ENCODE data around the gene GPC3.

DNA sequence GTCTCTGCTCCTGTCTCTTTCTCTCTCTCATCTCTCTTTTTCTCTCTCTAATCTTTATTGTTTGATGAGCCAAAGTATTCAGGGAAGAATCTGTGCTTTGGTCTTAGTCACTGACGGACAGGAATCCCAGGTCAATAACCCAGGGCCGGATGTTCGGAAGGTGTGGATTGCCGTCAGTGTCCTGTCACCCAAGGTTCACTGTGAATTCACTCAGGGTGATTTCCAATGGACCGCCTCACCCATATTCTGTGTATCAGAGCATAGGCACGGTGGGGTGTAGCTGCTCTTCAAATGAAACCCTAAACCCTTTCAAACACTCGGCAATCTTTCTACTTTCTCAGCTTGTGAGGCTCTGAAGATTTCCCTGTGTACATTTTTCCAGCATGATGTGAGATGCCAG, 425.5 kb downstream of the GPC3 start:
- no peak for TF ChIP-seq RFX5 (IDR thresholded peaks at IDR 0.05; ENCODE audit: low read depth, low read length)
- TF ChIP-seq, protein P1, sequence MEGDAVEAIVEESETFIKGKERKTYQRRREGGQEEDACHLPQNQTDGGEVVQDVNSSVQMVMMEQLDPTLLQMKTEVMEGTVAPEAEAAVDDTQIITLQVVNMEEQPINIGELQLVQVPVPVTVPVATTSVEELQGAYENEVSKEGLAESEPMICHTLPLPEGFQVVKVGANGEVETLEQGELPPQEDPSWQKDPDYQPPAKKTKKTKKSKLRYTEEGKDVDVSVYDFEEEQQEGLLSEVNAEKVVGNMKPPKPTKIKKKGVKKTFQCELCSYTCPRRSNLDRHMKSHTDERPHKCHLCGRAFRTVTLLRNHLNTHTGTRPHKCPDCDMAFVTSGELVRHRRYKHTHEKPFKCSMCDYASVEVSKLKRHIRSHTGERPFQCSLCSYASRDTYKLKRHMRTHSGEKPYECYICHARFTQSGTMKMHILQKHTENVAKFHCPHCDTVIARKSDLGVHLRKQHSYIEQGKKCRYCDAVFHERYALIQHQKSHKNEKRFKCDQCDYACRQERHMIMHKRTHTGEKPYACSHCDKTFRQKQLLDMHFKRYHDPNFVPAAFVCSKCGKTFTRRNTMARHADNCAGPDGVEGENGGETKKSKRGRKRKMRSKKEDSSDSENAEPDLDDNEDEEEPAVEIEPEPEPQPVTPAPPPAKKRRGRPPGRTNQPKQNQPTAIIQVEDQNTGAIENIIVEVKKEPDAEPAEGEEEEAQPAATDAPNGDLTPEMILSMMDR (conservative IDR thresholded peaks at IDR 0.05; ENCODE audit: low read depth, low read length): no peak
- no peak for TF ChIP-seq CEBPB (IDR thresholded peaks at IDR 0.05; ENCODE audit: low read depth, low read length)
- no peak for TF ChIP-seq RAD21 (IDR thresholded peaks at IDR 0.05; ENCODE audit: low read length)
- TF ChIP-seq MAFK (IDR thresholded peaks at IDR 0.05; ENCODE audit: low read depth, low read length): no peak
- no peak for TF ChIP-seq SMC3 (IDR thresholded peaks at IDR 0.05; ENCODE audit: low read depth, low read length)
- TF ChIP-seq NFE2L2 (IDR thresholded peaks at IDR 0.05; ENCODE audit: low read depth, low read length): no peak
- TF ChIP-seq RCOR1 (IDR thresholded peaks at IDR 0.05; ENCODE audit: insufficient replicate concordance, low read length): no peak
- TF ChIP-seq, protein P2, sequence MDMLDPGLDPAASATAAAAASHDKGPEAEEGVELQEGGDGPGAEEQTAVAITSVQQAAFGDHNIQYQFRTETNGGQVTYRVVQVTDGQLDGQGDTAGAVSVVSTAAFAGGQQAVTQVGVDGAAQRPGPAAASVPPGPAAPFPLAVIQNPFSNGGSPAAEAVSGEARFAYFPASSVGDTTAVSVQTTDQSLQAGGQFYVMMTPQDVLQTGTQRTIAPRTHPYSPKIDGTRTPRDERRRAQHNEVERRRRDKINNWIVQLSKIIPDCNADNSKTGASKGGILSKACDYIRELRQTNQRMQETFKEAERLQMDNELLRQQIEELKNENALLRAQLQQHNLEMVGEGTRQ (IDR thresholded peaks at IDR 0.05; ENCODE audit: low read depth, low read length): no peak
- no peak for TF ChIP-seq POLR2A (IDR thresholded peaks at IDR 0.05; ENCODE audit: low read depth, low read length)
- TF ChIP-seq MXI1 (IDR thresholded peaks at IDR 0.05; ENCODE audit: borderline replicate concordance, low read depth, low read length): no peak
- no peak for TF ChIP-seq BHLHE40 (IDR thresholded peaks at IDR 0.05; ENCODE audit: low read depth, low read length)
- TF ChIP-seq, protein P3, sequence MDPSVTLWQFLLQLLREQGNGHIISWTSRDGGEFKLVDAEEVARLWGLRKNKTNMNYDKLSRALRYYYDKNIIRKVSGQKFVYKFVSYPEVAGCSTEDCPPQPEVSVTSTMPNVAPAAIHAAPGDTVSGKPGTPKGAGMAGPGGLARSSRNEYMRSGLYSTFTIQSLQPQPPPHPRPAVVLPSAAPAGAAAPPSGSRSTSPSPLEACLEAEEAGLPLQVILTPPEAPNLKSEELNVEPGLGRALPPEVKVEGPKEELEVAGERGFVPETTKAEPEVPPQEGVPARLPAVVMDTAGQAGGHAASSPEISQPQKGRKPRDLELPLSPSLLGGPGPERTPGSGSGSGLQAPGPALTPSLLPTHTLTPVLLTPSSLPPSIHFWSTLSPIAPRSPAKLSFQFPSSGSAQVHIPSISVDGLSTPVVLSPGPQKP (IDR thresholded peaks at IDR 0.05; ENCODE audit: borderline replicate concordance, low read depth, low read length): no peak
- TF ChIP-seq CHD1 (IDR thresholded peaks at IDR 0.05; ENCODE audit: low read depth, low read length): no peak

Measured in IMR-90 (cell line).